Activated naive CD4-positive, alpha-beta T cell treated with anti-CD3 and anti-CD28 coated beads, Interleukin-2, amount 10 ng/mL, durations not matched to agents 7 days and 5 days (primary cell): ENCODE data around the gene DAP.
"Not testable (repeated sequence)": the region's sequence is repeated elsewhere in the genome, so short reads cannot be mapped to it uniquely, and the experiment has no call there.

Experiments used
- CTCF ChIA-PET: fragments of 350-600 bp; sonication (Branson Sonifier 250); formaldehyde crosslinking; loops from one replicate; lab custom pipeline; 2021; ENCODE audit warnings: antibody characterized with exemption; lab: Charles Lee
- DNase-seq: peaks from one replicate; pipeline ENCODE4 v3.0.0-alpha.2; 2020
- H3K27ac Mint-ChIP-seq: one replicate; pipeline ENCODE4 v1.8.0; 2021; ENCODE audit warnings: mild to moderate bottlenecking, moderate library complexity, mixed read lengths
- H3K27me3 Mint-ChIP-seq: one replicate; pipeline ENCODE4 v1.8.0; 2021; ENCODE audit warnings: mild to moderate bottlenecking, mixed read lengths
- H3K36me3 Mint-ChIP-seq: one replicate; pipeline ENCODE4 v1.8.0; 2021; ENCODE audit warnings: mixed read lengths
- H3K4me1 Mint-ChIP-seq: one replicate; pipeline ENCODE4 v1.8.0; 2021; ENCODE audit warnings: mixed read lengths
- H3K4me3 Mint-ChIP-seq: one replicate; pipeline ENCODE4 v1.8.0; 2021; ENCODE audit warnings: mild to moderate bottlenecking, moderate library complexity, mixed read lengths
- H3K9me3 Mint-ChIP-seq: one replicate; pipeline ENCODE4 v1.8.0; 2021; ENCODE audit warnings: mixed read lengths

Gene DAP

DNA sequence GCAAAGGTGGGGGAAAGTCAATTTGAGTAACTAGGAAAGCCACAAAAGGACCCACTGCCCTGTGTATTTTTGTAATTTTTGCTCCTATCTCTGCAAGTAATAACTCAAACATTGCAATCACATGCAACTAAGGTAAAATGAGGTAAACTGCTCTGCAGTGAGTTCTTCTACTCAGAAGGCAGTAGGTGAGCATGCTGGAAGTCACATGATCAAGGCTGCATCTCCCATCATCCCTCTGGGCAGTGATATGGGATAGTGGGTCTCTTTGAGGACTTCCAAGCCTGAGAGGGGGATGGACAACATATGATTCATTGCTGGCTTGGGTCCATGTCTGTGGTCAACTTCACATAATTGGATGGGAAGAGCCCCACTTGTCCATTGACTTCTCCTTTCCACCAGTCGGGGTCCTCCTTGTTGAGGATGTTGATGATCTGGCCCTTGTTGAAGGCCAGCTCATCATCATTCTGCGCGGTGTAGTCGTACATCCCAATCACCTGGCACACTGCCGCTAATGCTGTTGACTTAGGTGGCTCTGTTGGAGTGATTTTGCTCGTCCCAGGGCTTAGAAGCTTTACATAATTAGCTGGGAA is 96.8 kb downstream of the DAP start:
- DNase-seq, H3K36me3 Mint-ChIP-seq, CTCF ChIA-PET, H3K9me3 Mint-ChIP-seq, H3K4me1 Mint-ChIP-seq, H3K27me3 Mint-ChIP-seq, H3K27ac Mint-ChIP-seq, H3K4me3 Mint-ChIP-seq: not testable (repeated sequence)

DNA sequence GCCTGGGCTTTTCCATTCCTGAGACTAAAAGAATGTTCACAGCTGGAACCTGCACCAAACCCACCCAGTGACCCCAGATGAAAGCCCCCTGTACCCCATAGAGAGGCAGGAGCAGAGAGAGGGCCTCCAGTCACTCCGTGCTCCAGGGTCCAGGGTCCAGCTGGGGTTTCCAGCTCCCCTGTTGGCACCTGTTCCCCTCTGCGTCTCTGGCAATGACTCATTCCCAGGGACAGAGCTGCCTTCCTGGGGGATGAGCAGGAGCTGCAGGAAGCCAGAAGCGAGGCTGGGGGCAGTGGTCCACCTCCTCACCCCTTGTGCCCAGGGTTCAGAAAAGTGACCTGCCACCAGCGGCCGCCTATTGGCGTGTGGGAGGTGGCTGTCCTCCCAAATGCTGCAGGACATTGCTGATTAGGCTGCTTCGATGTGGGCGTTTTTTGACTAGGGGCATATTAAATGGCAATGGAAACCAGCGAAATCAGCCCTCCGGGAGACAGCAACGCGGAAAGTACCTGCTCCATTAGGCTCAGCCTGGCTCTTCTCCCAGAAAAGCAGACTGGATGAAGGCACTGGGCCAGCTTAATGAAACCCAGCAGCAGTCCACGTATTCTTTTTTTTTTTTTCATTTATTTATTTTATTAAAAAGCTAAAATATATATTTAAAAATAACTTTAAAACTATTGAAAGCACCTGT is 97.4 kb downstream of the DAP start:
- Mint-ChIP-seq H3K4me3 (no peak overlapping the region), H3K27me3 (peaks cover 4% of the 10 kb centered on the region), H3K9me3 (no peaks in the 10 kb centered on the region), H3K36me3 (no peaks in the 10 kb centered on the region), H3K4me1 (no peaks in the 10 kb centered on the region), H3K27ac (no peak overlapping the region)
- no peak for DNase-seq
- CTCF ChIA-PET: no interaction called here

GRCh38 chr5:10662661-10663488 is 98.2 kb downstream of the DAP start:
- Mint-ChIP-seq H3K9me3 (no peaks in the 10 kb centered on the region), H3K4me1 (no peaks in the 10 kb centered on the region), H3K4me3 (no peak overlapping the region), H3K27ac (no peak overlapping the region), H3K36me3 (no peaks in the 10 kb centered on the region), H3K27me3 (peaks cover 4% of the 10 kb centered on the region)
- CTCF ChIA-PET: no interaction called here
- DNase-seq: no peak

DNA sequence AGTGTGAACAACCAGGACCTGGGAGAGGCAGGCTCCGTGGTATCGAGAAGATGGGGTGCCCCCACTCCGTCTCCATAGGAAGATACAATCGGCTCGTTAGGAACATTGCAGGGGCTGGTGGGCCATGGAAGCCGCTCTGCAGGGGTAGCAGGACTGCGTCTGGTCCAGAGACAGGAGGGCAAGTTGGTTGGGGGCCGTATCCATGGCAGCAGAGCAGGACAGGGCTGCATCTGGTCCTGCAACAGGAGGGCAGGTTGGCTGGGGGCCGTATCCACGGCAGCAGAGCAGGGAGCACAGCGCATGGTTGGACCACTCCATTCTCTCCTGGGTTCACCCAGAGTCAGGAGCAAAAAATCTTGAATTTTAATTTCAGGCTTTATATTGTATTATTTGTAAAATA is 99.0 kb downstream of the DAP start:
- Mint-ChIP-seq H3K27ac (no peak overlapping the region), H3K27me3 (peaks cover 4% of the 10 kb centered on the region), H3K4me3 (no peak overlapping the region), H3K36me3 (no peaks in the 10 kb centered on the region), H3K9me3 (no peaks in the 10 kb centered on the region), H3K4me1 (no peaks in the 10 kb centered on the region)
- DNase-seq: no peak
- CTCF ChIA-PET: no interaction called here

- Mint-ChIP-seq H3K27me3 (peaks cover 4% of the 10 kb centered on the region), H3K4me1 (no peaks in the 10 kb centered on the region), H3K36me3 (no peaks in the 10 kb centered on the region), H3K9me3 (no peaks in the 10 kb centered on the region), H3K27ac (no peak overlapping the region), H3K4me3 (no peak overlapping the region)
- DNase-seq: no peak
- CTCF ChIA-PET: no interaction called here
Observed at GRCh38 chr5:10661401-10661800, 99.6 kb downstream of the DAP start.

DNA sequence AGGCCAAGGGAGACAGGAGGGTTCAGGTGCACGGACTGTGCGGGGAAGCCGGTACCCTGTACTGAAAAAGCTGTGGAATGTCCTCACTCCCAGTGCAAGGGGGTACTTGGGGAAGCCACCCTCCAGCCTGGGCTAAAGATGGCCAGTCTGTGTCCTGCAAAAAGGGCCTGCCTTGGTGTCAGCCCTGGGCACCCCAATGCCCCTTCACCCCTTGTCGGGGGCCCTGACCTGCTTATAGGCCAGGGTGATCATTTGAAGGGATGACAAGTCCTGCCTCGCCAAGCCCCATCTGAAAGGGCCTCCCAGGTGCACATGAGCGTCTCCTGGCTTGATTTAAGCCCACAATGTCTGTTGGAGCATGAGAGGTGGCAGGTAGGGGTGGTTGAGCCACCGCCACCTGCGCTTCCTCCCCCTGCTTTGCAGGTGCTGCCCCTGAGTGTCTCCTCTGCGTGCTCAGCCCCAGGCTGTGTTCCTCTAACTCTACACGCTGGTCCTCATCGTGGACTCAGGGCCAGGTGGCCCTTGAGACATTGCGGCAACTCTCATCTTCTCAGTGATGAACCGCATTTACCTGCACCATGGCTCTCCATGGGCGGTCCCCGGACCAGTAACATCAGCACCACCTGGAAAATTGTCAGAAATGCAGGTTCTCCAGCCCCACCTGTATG is 100.2 kb downstream of the DAP start:
- peaks cover 4% of the 10 kb centered on the region for H3K27me3 Mint-ChIP-seq
- H3K4me1 Mint-ChIP-seq: no peaks in the 10 kb centered on the region
- no peaks in the 10 kb centered on the region for H3K36me3 Mint-ChIP-seq
- H3K27ac Mint-ChIP-seq: no peak overlapping the region
- no peak for DNase-seq
- CTCF ChIA-PET: no interaction called here
- H3K4me3 Mint-ChIP-seq: no peak overlapping the region
- H3K9me3 Mint-ChIP-seq: no peaks in the 10 kb centered on the region

DNA sequence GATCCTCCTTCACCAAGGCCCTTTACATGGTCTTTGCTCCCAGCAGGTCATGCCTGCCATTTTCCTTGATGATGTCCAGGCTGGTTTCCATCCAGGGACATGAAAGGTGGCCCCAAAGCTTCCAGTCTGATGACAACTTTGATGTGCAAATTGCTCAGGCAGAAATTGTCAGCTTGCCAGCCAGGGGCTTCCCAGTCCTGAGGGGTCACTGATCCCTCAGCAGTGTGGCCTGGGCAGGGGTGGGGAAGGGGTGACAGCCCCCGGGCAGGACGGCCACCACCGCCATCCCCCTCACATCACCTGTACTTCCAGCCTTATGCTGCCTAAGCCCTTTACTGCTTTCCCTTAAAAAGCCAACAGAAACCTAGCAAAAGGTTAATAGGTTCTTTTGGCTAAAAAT is 100.9 kb downstream of the DAP start:
- H3K27ac Mint-ChIP-seq: no peak overlapping the region
- no peak overlapping the region for H3K4me3 Mint-ChIP-seq
- no peaks in the 10 kb centered on the region for H3K4me1 Mint-ChIP-seq
- no peaks in the 10 kb centered on the region for H3K36me3 Mint-ChIP-seq
- no peak for DNase-seq
- no peaks in the 10 kb centered on the region for H3K9me3 Mint-ChIP-seq
- CTCF ChIA-PET: no interaction called here
- H3K27me3 Mint-ChIP-seq: peaks cover 4% of the 10 kb centered on the region

DNA sequence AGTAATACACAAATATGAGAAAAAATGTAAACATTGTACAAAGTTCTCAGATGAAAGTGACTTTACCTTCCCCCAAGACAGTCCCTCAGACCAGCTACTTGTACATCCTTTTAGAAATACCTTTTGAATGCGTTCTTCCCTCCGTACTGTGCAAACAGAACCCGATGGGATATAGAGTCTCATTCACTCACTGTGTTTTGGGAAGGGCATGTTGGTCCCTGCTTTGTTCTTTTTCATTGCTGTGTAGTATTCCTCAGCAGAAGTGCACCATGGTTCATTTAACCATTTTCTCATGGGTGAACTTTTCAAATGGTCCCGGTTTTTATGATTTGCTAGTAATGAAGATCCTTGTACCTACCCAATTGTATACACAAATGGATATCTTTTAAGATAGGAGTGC is 102.8 kb downstream of the DAP start:
- Mint-ChIP-seq H3K27ac (no peak overlapping the region), H3K36me3 (no peaks in the 10 kb centered on the region), H3K9me3 (no peaks in the 10 kb centered on the region), H3K4me3 (no peak overlapping the region), H3K4me1 (no peaks in the 10 kb centered on the region), H3K27me3 (peaks cover 4% of the 10 kb centered on the region)
- CTCF ChIA-PET: interaction anchor here (2.3 kb wide), 1 partner anchor 30 kb away, joined by 7 read pairs; no protein-coding TSS in a partner anchor
- no peak for DNase-seq

DNA sequence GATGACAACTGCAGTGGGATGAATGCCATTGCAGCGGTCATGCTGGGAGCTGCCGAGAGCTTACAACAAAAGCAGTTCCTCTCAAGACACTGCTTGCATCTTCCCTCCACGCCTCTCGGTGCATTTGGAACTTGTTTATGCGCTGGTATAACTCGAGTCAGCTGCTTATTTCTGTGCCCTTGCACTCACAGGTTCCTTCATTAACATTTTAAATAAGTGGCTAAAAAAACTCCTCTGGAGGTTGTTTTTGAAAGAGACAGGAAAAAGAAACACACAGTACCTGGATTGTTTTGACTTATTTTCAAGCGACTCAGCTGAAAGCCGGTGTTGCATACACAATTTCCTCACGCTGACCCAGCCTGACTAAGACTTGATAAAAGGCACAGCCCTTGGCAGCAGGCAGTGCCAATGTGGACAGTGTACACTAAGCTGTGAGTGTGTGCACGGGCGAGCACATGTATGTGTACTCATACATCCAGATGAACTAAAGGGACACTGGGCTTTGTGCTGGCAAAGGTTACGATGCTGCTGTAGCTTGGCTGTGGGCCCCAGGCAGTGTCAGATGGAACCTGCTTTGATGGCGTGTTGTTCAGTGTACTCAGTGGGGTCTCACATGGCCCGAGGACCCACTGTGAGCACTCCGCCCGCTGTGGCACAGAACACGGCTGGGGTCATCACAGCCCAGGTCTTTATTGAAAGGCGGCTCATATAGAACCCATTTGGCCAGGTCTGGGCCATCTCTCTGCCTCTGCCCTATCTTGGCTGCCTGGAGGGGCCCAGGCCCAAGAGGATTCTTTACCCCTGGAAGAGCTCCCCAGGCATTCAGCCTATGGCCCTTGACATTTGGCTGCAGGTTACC is 104.8 kb downstream of the DAP start:
- no peaks in the 10 kb centered on the region for H3K36me3 Mint-ChIP-seq
- H3K27ac Mint-ChIP-seq: no peak overlapping the region
- CTCF ChIA-PET: no interaction called here
- H3K4me1 Mint-ChIP-seq: no peaks in the 10 kb centered on the region
- H3K4me3 Mint-ChIP-seq: no peak overlapping the region
- DNase-seq: no peak
- H3K27me3 Mint-ChIP-seq: no peaks in the 10 kb centered on the region
- H3K9me3 Mint-ChIP-seq: no peaks in the 10 kb centered on the region

DNA sequence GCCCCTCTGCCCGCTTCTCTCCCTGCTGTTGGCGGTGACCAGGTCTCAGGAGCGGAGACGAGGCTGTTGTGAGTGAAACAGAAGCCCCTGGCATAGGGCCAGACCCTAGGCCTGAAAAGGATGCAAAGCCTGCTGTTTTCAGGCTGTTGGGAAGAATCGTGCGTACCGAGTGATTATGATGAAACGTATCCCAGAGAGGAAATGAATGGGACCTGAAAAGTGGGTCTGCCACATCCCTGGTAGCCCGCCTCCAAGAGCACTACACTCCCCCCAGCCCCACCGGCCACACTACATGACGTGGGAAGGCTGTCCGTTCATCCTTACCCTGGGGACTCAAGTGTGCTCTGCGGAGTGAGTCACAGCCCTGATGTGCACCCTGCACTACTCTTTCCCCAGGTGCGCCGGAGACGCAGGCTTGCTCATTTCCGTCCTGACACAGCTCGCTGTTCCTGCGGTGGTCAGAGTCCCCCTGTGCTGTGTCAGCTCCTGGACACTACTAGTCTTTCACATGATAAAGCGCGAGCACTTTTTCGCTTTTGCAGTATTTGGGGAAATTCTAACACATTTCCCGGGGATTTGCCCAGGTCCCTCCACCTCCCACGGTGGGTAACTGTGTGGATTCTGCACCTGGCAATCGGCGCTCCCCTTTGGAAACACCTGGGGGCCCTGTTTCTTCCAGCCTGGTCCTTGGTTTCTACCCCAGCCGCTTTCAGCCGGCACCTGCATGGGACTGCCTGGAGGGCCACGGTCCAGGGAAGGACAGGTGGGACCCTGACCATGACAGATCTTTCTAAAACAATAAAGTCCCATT is 105.7 kb downstream of the DAP start:
- Mint-ChIP-seq H3K4me1 (no peaks in the 10 kb centered on the region), H3K27me3 (no peaks in the 10 kb centered on the region), H3K4me3 (no peak overlapping the region), H3K27ac (no peak overlapping the region), H3K9me3 (no peaks in the 10 kb centered on the region), H3K36me3 (no peaks in the 10 kb centered on the region)
- CTCF ChIA-PET: no interaction called here
- DNase-seq: no peak

- Mint-ChIP-seq H3K4me1 (no peaks in the 10 kb centered on the region), H3K9me3 (no peaks in the 10 kb centered on the region), H3K4me3 (no peak overlapping the region), H3K36me3 (no peaks in the 10 kb centered on the region), H3K27ac (no peak overlapping the region), H3K27me3 (no peaks in the 10 kb centered on the region)
- CTCF ChIA-PET: no interaction called here
- no peak for DNase-seq
Observed at GRCh38 chr5:10654566-10654965, 106.5 kb downstream of the DAP start.

DNA sequence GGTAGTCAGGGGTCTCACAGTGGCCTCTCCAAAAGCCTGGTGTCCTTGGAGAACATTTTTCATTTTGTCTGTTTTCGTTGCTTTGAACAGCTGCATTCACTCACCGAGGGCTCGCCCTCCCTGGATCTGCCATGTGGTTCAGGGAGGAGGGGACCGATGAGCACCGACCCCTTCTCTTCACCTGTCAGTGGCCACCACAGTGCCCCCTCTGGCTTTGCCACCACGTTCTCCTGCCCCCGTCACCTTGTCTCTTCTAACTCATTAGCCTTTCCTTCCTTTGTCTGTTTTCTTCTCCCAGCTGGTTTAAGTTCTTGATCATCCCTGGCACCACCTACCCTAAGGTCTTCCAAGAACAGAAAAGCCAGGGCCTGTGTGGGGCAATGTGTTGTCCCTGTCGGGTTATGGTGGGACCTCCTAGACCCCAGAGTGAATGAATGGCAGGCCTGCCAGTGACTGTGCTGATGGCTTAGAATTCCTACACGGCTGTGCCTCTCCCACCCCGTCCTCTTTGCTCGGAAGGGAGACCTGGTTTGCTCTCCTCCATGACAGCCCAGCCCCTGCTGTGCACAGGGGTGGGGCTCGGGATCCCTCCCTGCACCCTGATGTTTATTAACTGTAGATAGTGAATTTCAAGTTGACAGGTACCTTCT is 107.2 kb downstream of the DAP start:
- Mint-ChIP-seq H3K4me3 (no peak overlapping the region), H3K9me3 (no peaks in the 10 kb centered on the region), H3K36me3 (no peaks in the 10 kb centered on the region), H3K27me3 (no peaks in the 10 kb centered on the region), H3K27ac (no peak overlapping the region), H3K4me1 (no peaks in the 10 kb centered on the region)
- CTCF ChIA-PET: no interaction called here
- no peak for DNase-seq

GRCh38 chr5:10653043-10653442 is 108.0 kb downstream of the DAP start:
- no peaks in the 10 kb centered on the region for H3K4me1 Mint-ChIP-seq
- H3K36me3 Mint-ChIP-seq: no peaks in the 10 kb centered on the region
- no peak overlapping the region for H3K27ac Mint-ChIP-seq
- H3K27me3 Mint-ChIP-seq: no peaks in the 10 kb centered on the region
- H3K9me3 Mint-ChIP-seq: no peaks in the 10 kb centered on the region
- H3K4me3 Mint-ChIP-seq: no peak overlapping the region
- CTCF ChIA-PET: no interaction called here
- no peak for DNase-seq
